GM19240 (cell line): ENCODE data around the gene RILPL2.
A peak's percentile ranks its signal among the peaks of the same experiment; 100 is the strongest.
"Not testable (repeated sequence)": the region's sequence is repeated elsewhere in the genome, so short reads cannot be mapped to it uniquely, and the experiment has no call there.

Experiments
- DNase-seq: peaks from one replicate; pipeline ENCODE4 v3.0.0; 2011; ENCODE audit warnings: low spot score; ENCODE audit not compliant: insufficient read length

Gene RILPL2

GRCh38 chr12:123449856-123450255, 13.4 kb upstream of the RILPL2 start:
- DNase-seq: no peak

GRCh38 chr12:123449249-123449733, 12.8 kb upstream of the RILPL2 start:
- no peak for DNase-seq

DNA sequence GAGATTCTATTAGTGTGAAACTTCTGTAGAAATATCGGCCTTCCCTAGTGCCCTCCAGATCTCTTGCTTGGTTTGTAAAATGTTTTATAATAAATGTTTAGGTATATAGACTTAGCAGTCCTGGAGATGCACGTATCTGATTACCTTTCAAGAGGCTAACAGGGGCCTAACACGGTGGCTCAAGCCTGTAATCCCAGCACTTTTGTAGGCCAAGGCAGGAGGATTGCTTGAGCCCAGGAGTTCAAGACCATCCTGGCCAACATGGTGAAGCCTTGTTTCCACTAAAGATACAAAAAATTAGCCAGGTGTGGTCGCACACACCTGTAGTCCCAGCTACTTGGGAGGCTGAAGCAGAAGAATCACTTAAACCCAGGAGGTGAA, 9.8 kb upstream of the RILPL2 start:
- DNase-seq: no peak

DNA sequence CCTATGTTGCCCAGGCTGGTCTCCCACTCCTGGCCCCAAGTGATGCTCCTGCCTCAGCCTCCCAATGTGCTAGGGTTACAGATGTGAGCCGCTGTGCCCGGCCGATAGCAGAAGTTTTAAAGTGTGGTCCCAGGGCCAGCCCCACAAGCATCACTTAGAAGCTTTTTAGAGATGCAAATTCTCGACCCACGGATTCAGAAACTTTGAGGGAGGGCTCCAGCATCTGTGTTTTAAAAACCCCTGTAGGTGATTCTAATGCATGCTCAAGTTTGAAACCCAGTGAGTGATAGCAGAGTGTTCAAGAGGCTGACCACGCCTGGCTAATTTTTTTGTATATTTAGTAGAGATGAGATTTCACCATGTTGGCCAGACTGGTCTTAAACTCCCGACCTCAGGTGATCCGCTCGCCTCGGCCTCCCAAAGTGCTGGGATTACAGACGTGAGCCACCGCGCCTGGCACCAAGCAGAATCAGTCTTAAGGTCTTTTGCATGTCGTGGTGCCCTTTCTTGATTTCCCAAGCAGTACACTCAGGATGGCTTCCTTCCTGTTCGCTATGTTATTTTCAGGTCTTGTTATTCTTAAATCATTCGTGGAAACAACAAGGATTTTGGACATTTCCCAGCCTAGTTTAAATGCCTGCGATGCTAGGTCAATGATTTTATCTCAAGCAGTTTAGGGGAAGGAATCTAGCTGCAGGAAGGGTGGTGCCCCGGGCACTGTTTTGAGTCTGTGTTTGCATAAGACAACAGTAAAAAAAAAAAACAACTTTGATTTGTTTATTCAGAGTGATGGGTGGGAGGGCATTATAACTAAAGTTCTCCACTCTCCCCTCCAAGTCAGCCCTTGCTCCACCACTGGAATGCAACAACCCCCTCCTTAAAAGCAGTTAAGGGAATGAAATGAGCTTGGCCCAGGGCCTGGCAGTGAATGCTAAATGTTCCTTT, 9.2 kb upstream of the RILPL2 start:
- no peak for DNase-seq

GRCh38 chr12:123444092-123445026, 7.9 kb upstream of the RILPL2 start:
- DNase-seq: no peak

GRCh38 chr12:123442774-123443173, 6.3 kb upstream of the RILPL2 start:
- no peak for DNase-seq

DNA sequence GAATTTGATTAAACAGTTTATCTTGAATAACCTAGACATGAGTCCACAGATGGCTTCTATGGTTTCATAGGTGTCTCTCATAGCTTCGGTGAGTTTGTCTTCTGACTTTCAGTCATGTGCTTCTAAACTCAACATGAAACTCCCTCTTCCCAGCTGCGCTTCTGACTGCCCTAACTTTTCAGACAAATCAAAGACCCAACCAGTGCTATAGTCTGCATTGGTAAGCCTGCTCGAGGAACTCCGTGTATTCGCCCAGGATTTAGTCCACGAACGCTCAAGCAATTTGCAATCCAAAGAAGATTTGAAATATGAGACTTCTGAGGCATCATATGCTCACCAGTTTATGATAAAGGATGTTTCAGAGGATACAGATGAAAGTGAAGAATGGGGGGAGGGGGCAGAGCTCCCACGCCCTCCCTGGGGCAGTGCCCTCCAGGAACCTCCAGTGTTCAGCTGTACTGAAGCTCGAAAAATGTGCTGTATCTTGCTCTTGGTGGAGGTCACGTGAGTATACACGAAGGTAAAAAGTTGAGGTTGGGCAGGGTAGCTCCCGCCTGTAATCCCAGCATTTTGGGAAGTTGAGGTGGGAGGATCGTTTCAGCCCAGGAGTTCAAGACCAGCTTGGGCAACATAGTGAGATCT, 5.2 kb upstream of the RILPL2 start:
- peak; percentile 22 for DNase-seq

- no peak for DNase-seq
Observed at GRCh38 chr12:123435636-123436016, 858 bp downstream of the RILPL2 start.

GRCh38 chr12:123433615-123434014, 2.9 kb downstream of the RILPL2 start:
- no peak for DNase-seq

DNA sequence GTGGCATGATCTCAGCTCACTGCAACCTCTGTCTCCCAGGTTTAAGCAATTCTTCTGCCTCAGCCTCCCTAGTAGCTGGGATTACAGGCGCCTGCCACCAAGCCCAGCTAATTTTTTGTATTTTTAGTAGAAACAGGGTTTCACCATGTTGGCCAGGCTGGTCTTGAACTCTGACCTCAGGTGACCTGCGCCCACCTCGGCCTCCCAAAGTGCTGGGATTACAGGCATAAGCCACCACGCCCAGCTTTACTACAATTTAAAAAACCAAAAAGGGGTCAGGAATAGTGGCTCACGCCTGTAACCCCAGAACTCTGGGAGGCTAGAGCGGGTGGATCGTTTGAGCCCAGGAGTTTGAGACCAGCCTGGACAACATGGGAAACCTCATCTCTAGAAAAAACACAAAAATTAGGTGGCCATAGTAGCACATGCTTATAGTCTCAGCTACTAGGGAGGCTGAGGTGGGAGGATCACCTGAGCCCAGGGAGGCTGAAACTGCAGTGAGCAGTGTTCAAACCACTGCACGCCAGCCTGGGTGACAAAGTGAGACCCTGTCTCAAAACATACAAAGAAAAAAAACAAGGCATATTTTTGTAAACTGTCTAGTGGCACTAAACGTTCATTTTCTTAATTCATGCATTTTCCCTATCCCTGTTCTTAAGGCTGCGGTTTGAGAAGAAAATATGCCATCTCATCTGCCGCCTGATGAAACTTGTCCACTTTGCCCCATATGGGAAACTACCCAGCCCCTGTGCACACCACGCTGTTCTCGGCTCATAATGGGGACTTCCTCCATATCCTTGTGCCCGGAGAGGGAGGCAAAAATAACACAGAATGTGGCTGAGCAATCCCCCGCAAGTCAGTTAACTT, 4.3 kb downstream of the RILPL2 start:
- DNase-seq: not testable (repeated sequence)

DNA sequence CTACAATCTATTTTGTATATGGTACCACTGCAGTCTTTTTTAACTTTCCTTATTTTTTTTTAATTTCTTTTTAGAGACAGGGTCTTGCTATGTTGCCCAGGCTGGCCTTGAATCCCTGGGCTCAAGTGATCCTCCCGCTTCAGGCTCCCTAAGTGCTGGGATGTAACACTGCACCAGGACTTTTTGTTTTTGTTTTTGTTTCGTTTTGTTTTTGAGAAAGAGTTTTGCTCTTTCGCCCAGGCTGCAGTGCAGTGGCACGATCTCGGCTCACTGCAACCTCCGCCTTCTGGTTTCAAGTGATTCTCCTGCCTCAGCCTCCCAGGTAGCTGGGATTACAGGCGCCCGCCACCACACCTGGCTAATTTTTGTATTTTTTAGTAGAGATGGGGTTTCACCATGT, 7.4 kb downstream of the RILPL2 start:
- DNase-seq: not testable (repeated sequence)

- no peak for DNase-seq
Observed at GRCh38 chr12:123428591-123428990, 7.9 kb downstream of the RILPL2 start.

DNA sequence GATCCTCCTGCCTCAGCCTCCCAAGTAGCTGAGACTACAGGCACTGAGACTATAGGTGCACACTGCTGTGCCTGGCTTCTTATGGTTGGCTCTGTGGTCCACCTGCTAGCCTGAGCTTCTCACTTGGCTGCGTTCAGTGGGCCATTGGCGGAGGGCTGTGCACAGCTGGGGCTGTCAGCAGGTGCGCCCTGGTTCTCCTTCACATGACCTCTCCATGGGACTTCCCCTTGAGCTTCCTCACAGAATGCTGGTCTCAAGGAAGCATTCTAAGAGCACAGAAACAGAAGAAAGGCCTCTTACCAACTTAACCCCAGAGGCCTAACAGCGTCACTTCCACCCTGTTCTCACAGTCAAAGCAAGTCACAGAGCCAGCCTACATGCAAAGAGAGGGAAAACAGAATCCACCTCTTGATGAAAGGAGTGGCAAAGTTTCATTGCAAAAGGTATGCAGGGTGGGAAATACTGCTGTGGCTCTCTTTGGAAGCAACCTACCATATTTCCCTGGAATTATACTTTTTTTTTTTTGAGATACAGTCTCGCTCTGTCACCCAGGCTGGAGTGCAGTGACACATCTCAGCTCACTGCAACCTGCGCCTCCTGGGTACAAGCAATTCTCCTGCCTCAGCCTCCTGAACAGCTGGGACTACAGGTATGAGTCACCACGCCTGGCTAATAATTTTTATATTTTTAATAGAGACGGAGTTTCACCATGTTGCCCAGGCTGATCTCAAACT, 9.3 kb downstream of the RILPL2 start:
- peak; percentile 68 for DNase-seq

DNA sequence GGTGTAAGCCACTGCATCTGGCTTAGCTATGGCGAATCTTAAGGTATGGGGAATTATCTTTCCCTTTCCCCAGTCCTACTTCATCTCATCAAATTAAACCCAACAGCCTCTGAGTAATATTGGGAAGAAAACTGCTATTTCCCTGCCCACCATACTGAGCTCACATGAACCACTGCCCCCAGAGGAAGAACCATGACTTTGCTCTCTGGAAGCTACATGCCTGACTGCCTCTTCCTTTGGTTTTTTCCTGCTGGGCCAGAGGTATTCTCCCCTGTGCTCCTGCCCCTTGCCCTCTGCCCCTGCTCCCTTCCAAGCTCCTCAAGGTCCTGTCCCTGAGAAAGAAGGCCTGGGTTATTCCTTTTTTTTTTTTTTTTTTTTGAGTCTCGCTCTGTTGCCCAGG, 15.2 kb downstream of the RILPL2 start:
- no peak for DNase-seq

GRCh38 chr12:123410041-123410412, 26.5 kb downstream of the RILPL2 start:
- DNase-seq: no peak

- not testable (repeated sequence) for DNase-seq
Observed at GRCh38 chr12:123409284-123410040, 27.0 kb downstream of the RILPL2 start.

DNA sequence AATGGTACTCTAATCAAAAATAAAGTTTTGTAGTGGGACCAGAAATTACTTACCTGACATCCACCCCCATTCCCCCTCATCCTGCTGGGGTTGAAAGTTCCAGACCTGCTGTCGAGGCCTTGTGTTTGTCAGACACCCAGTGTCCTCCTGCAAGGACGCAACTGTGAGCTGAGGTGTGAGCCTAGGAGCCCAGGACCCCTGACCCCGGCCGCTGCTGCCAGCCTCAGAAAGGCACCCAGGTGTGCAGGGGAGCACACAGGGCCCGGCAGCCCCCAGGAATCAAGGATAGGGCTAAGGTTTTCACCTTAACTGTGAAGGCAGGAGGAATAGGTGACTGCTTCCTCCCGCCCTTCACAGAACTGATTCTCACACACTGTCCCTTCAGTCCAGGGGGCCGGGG, 27.9 kb downstream of the RILPL2 start:
- DNase-seq: not testable (repeated sequence)

- not testable (repeated sequence) for DNase-seq
Observed at GRCh38 chr12:123407934-123408333, 28.6 kb downstream of the RILPL2 start.

- DNase-seq: not testable (repeated sequence)
Observed at GRCh38 chr12:123407269-123407668, 29.2 kb downstream of the RILPL2 start.
